H1 (cell line): Measurements from ENCODE around the gene ASPA. TPM values are rescaled to one million over a fixed set of nuclear protein-coding genes. Genes with fewer than 3 reads are reported as not detected.

ENCODE experiments used
- CHD2 ChIP-seq: IDR thresholded peaks from 2 replicates; pipeline ENCODE4 v1.6.1; 2012; ENCODE audit warnings: low read length, improper control_type of control experiment
- CREB1 ChIP-seq: IDR thresholded peaks from 2 replicates; pipeline ENCODE4 v1.6.1; 2012; ENCODE audit warnings: inconsistent platforms
- GTF2F1 ChIP-seq: IDR thresholded peaks from 2 replicates; pipeline ENCODE4 v1.6.1; 2012; ENCODE audit warnings: low read depth, low read length, improper control_type of control experiment, borderline replicate concordance
- JUND ChIP-seq: IDR thresholded peaks from 2 replicates; pipeline ENCODE4 v1.6.1; 2011; ENCODE audit warnings: mild to moderate bottlenecking, improper control_type of control experiment, low read length
- SAP30 ChIP-seq: fragments of 300-600 bp; sonication (generic); IDR thresholded peaks from 2 replicates; pipeline ENCODE4 v1.7.1; 2012; ENCODE audit warnings: low read length, moderate library complexity, mild to moderate bottlenecking, inconsistent platforms; ENCODE audit not compliant: insufficient read depth, insufficient replicate concordance
- polyA plus RNA-seq, 7 experiments: library from polyadenylated mRNA; depleted of rRNA in 3 of 7; stranded (reverse) in 5 of 7; unstranded in 2 of 7; fragments of >200 nt in 5 of 7; fragments of 200-250 nt in 2 of 7; gene quantifications; 1 replicate in 5 of 7; 2 replicates in 1 of 7; 4 replicates in 1 of 7; pipeline versions ENCODE4 v1.2.1 to v1.2.3, GENCODE V29; 2011 to 2013; ENCODE audit warnings: missing spikeins in 2 of 7, mixed read lengths in 2 of 7
- total RNA-seq: library from RNA; stranded (reverse); fragmentation: NEBNext Ultra II Directional; extraction: Animal tissue kit (Norgen Biotek cat#: 25700); gene quantifications from 2 replicates; pipeline ENCODE4 v1.2.1, GENCODE V29; 2021

Gene ASPA
- total and polyA plus RNA-seq, 2 of the 8 experiments (the other 6 are each of a cell fraction or from before 2014, with no cell fraction given) = 0.03 TPM; not detected in 1

GRCh38 chr17:3547628-3548027 is 71.8 kb downstream of the ASPA start (continued):
- TF ChIP-seq CHD2 = no peak
- TF ChIP-seq CREB1 = no peak
- no peak for TF ChIP-seq GTF2F1
- TF ChIP-seq SAP30 = no peak
- TF ChIP-seq JUND = no peak
- TF ChIP-seq, all 59 proteins: peak for 0
